ENCODE measurements around the gene ART3. TPM values are rescaled to one million over a fixed set of nuclear protein-coding genes. Genes with fewer than 3 reads are reported as not detected.

The ART3 gene
- total and polyA plus RNA-seq, 9 of the 15 experiments (the other 6 are each of a cell fraction or from before 2014, with no cell fraction given) = 0.69 to 1.4 (median 1.1) TPM; not detected in 1

- no peak for TF ChIP-seq SAFB2 (IDR thresholded peaks at IDR 0.05; ENCODE audit: borderline replicate concordance, low read depth, low read length, severe bottlenecking)
- TF ChIP-seq E4F1 (CRISPR knock-in tag; IDR thresholded peaks at IDR 0.05; ENCODE audit: borderline replicate concordance) = no peak
- no peak for TF ChIP-seq RBM15 (IDR thresholded peaks at IDR 0.05; ENCODE audit: insufficient read depth, low read length)
- TF ChIP-seq PHB2 (IDR thresholded peaks at IDR 0.05; ENCODE audit: low read depth) = no peak
- TF ChIP-seq ZBTB1 (CRISPR knock-in tag; IDR thresholded peaks at IDR 0.05; ENCODE audit: borderline replicate concordance, low read depth) = no peak
- TF ChIP-seq MNT (conservative IDR thresholded peaks at IDR 0.05) = peak; percentile 25 to 53; a peak in 1 of 4 replicates
- peak; percentile 85 for TF ChIP-seq ARID1B (IDR thresholded peaks at IDR 0.05)
- TF ChIP-seq MYNN (IDR thresholded peaks at IDR 0.05) = peak; percentile 95
- no peak for TF ChIP-seq MYNN (CRISPR knock-in tag; IDR thresholded peaks at IDR 0.05)
- no peak for TF ChIP-seq E2F1 (CRISPR knock-in tag; IDR thresholded peaks at IDR 0.05)
- TF ChIP-seq ZNF316 (IDR thresholded peaks at IDR 0.05) = no peak
- no peak for TF ChIP-seq ZC3H8 (IDR thresholded peaks at IDR 0.05)
- TF ChIP-seq POLR3A (IDR thresholded peaks at IDR 0.05; ENCODE audit: borderline replicate concordance, extremely low read depth, insufficient read depth, insufficient read length) = no peak
- peak; percentile 58 for TF ChIP-seq DACH1 (IDR thresholded peaks at IDR 0.05; ENCODE audit: partially characterized antibody)
- no peak for TF ChIP-seq PRPF4 (IDR thresholded peaks at IDR 0.05; ENCODE audit: insufficient read depth, low read depth, low read length, poor library complexity, severe bottlenecking)
- no peak for TF ChIP-seq ZBTB43 (CRISPR knock-in tag; IDR thresholded peaks at IDR 0.05)
- peak; percentile 88; the same call in 1 of the 2 replicates for TF ChIP-seq HDAC2 (IDR thresholded peaks at IDR 0.05)
- no peak for TF ChIP-seq FOXK1 (CRISPR knock-in tag; IDR thresholded peaks at IDR 0.05; ENCODE audit: borderline replicate concordance)
- no peak for TF ChIP-seq SREBF1 (IDR thresholded peaks at IDR 0.05; ENCODE audit: borderline replicate concordance, low read depth, low read length)
- peak in 1 of 2 experiments; percentile 88; a peak in 2 of 4 replicates for TF ChIP-seq TBL1XR1 (IDR thresholded peaks at IDR 0.05; ENCODE audit: low read length in 2 of 2)
- peak; percentile 90 for TF ChIP-seq CREM (IDR thresholded peaks at IDR 0.05; ENCODE audit: low read depth)
- no peak for TF ChIP-seq PHF20 (IDR thresholded peaks at IDR 0.05; ENCODE audit: partially characterized antibody)
- no peak for TF ChIP-seq ETS2 (tag; IDR thresholded peaks at IDR 0.05; ENCODE audit: borderline replicate concordance, poor library complexity, severe bottlenecking)
- peak; percentile 30; the same call in 1 of the 2 replicates for TF ChIP-seq MBD2 (IDR thresholded peaks at IDR 0.05; ENCODE audit: borderline replicate concordance, low read depth)
Observed at GRCh38 chr4:76090241-76090691, 15.8 kb downstream of the ART3 start (continued).
